Cardiac muscle cell (in vitro differentiated cells and primary cell): ENCODE measurements around the gene TMEM132C. TPM values are rescaled to one million over a fixed set of nuclear protein-coding genes. Genes with fewer than 3 reads are reported as not detected.

ENCODE experiments used
- DNase-seq, 2 donors: peaks; one replicate each; pipeline versions ENCODE4 v3.0.0 to v3.0.0-alpha.2; 2010 to 2017; ENCODE audit warnings: low read depth in 1 of 2, low spot score in 1 of 2
- H3K27ac ChIP-seq: fragments of 200-600 bp; sonication (generic); 2 replicates; pipeline ENCODE4 v1.5.1; 2016
- H3K27me3 ChIP-seq: fragments of 200-600 bp; sonication (generic); 2 replicates; pipeline ENCODE4 v1.6.0; 2016; ENCODE audit warnings: control low read depth
- H3K36me3 ChIP-seq: fragments of 200-600 bp; sonication (generic); 2 replicates; pipeline ENCODE4 v1.5.1; 2016; ENCODE audit warnings: control low read depth
- H3K4me1 ChIP-seq: fragments of 200-600 bp; sonication (generic); 2 replicates; pipeline ENCODE4 v1.8.1; 2017; ENCODE audit warnings: low read depth, mild to moderate bottlenecking, mixed run types
- H3K4me3 ChIP-seq: fragments of 200-600 bp; sonication (generic); 2 replicates; pipeline ENCODE4 v1.5.1; 2016; ENCODE audit warnings: mild to moderate bottlenecking
- H3K9me3 ChIP-seq: fragments of 200-600 bp; sonication (generic); 2 replicates; pipeline ENCODE4 v1.5.1; 2017; ENCODE audit warnings: low read depth, mild to moderate bottlenecking, control low read depth
- CTCF ChIP-seq: IDR thresholded peaks from 2 replicates; pipeline ENCODE4 v1.5.1; 2012; ENCODE audit warnings: low read depth, mild to moderate bottlenecking, low read length
- polyA plus RNA-seq: library from polyadenylated mRNA; unstranded; fragments of >200 nt; fragmentation: Nextera tagmentation; extraction: Ambion mirVana; gene quantifications from 2 replicates; pipeline ENCODE4 v1.2.1, GENCODE V29; 2016
- total RNA-seq: library from RNA; depleted of rRNA; stranded (reverse); fragments of >200 nt; gene quantifications from 2 replicates; pipeline ENCODE4 v1.2.3, GENCODE V29; 2016

TMEM132C gene
- total and polyA plus RNA-seq, 2 experiments from 2014 or later = 1.8 to 2.5 TPM

- DNase-seq = no peak
- H3K36me3 ChIP-seq = no peaks in the 10 kb centered on the region
- no peaks in the 10 kb centered on the region for H3K9me3 ChIP-seq
- H3K27ac ChIP-seq = no peak overlapping the region
- no peak for TF ChIP-seq CTCF
- H3K4me1 ChIP-seq = no peaks in the 10 kb centered on the region
- H3K4me3 ChIP-seq = no peak overlapping the region
- peaks cover 24% of the 10 kb centered on the region for H3K27me3 ChIP-seq
Observed at GRCh38 chr12:128548949-128549348, 282.0 kb downstream of the TMEM132C start.

- peaks cover 25% of the 10 kb centered on the region for H3K27me3 ChIP-seq
- no peak for DNase-seq
- no peaks in the 10 kb centered on the region for H3K9me3 ChIP-seq
- H3K4me3 ChIP-seq = no peak overlapping the region
- H3K27ac ChIP-seq = no peak overlapping the region
- no peaks in the 10 kb centered on the region for H3K36me3 ChIP-seq
- no peaks in the 10 kb centered on the region for H3K4me1 ChIP-seq
- no peak for TF ChIP-seq CTCF
Observed at GRCh38 chr12:128549601-128550218, 282.7 kb downstream of the TMEM132C start.

- H3K27ac ChIP-seq = no peak overlapping the region
- no peak overlapping the region for H3K4me3 ChIP-seq
- H3K4me1 ChIP-seq = no peaks in the 10 kb centered on the region
- no peak for DNase-seq
- H3K36me3 ChIP-seq = no peaks in the 10 kb centered on the region
- no peaks in the 10 kb centered on the region for H3K9me3 ChIP-seq
- H3K27me3 ChIP-seq = peaks cover 25% of the 10 kb centered on the region
- no peak for TF ChIP-seq CTCF
Observed at GRCh38 chr12:128551266-128551665, 284.3 kb downstream of the TMEM132C start.

- Histone ChIP-seq H3K27ac (no peak overlapping the region), H3K9me3 (no peaks in the 10 kb centered on the region), H3K36me3 (no peaks in the 10 kb centered on the region), H3K27me3 (peaks cover 25% of the 10 kb centered on the region), H3K4me1 (no peaks in the 10 kb centered on the region), H3K4me3 (no peak overlapping the region)
- no peak for DNase-seq
- no peak for TF ChIP-seq CTCF
Observed at GRCh38 chr12:128554546-128555304, 287.8 kb downstream of the TMEM132C start.

GRCh38 chr12:128557231-128557630 is 290.3 kb downstream of the TMEM132C start:
- no peak for TF ChIP-seq CTCF
- H3K27ac ChIP-seq = no peak overlapping the region
- peaks cover 9% of the 10 kb centered on the region for H3K27me3 ChIP-seq
- H3K9me3 ChIP-seq = no peaks in the 10 kb centered on the region
- H3K4me3 ChIP-seq = no peak overlapping the region
- DNase-seq = no peak
- H3K36me3 ChIP-seq = no peaks in the 10 kb centered on the region
- no peaks in the 10 kb centered on the region for H3K4me1 ChIP-seq
